NCI-H1694 treated with DMSO at 0.1 percent for 48 hours (cell line): ENCODE measurements around the gene RBM19.

Experiments
- DNase-seq: peaks from one replicate; lab custom pipeline; 2025; lab: John Stamatoyannopoulos, UW

The RBM19 gene

DNA sequence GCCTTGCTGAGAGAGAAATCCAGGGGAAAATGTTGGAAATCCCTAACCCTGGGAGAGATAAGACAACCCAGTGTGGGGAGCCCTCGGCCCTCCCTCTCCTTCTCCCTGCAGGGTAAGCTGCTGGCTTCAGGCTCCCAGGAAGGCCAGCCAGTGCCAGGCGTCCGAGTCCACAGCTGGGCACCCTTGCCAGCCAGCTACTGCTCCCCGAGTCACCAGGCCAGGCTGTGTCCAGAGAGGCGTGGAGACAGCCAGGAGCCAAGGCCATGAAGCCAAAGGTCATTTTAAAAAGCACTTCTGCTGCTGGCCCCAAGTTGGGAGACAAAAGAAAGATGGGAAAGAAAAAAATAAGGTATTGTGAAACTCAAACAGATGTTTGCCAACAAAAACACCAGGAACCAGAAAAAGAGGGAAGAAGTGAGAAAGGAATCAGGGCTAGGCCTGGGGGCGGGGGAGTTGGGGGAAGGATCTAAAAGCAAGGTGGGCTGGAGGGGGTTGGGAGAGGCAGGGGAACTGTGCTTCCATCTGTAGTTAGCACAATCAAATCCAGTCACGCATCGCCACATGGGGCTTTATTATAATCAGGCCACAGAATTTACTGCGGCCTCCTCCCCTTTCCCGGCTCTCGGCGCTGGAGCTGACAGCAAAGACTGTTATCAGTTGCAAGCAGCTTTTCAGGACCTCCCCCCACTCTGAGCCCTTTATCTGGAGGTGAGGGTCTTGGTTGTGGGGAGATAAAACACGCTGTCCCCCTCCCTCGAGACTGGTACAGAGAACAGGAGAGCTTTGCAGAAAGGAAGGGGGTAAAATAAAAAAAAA lies 33.5 kb downstream of the RBM19 start:
- no peak for DNase-seq

DNA sequence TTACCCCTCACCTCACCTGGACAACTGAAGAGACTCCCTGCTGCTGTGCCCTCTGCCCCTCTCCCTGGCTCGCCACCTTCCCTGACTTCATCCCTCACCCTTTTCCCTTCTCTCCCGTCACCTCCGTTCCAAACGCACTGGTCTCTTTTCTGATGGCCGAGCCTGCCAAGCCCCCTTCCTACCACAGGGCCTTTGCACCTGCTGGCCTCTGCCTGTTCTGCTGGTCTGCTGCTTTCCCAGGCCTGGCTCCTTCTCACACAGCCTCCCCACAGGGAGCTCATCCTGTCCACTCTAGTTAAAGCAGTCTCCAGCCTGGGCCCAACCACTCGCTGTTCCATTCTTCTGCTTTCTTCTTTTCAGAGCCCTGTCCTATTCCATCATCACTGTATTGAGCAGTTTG lies 34.6 kb downstream of the RBM19 start:
- no peak for DNase-seq

DNA sequence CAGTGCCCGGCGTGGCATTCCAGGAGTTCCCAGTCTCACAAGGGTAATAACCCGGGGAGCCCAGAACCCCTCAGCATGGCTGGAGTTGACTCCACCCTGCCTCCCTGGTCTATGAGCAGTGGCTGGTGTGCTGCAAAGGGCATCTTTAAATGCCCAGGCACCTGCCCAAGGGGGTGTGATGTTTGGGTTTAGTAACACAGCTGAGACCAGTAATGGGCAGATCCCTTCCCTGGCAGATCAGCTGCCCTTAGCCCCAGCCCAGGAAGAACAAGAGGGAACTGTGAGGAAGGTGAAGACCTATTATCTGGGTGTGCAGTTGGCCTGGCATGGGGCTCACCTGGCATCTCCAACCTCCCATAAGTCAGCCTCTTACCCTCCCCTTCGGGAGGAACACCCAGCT lies 35.9 kb downstream of the RBM19 start:
- no peak for DNase-seq

- no peak for DNase-seq
Measured at GRCh38 chr12:113929312-113929989, 36.7 kb downstream of the RBM19 start.

- DNase-seq, result no peak
Measured at GRCh38 chr12:113926788-113927187, 39.3 kb downstream of the RBM19 start.

DNA sequence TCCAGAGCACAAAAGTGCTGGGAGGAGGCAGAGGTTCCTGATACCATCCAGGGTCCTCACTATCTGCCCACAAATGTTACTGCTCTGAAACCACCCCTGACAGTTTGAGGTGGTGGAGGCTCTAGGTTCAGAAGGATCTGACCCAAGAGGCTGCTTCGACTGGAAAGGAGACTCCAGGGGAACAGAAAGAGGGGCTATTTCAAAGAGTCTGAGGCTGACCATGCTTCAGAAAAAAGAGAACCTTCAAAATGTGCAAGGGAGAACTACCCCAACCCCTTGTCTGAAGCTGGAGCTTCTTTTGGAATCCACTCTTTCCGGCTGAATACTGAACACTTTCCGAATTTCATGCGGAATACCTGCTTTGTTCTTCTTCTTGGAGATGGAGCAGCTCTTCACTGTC lies 41.8 kb downstream of the RBM19 start:
- no peak for DNase-seq

DNA sequence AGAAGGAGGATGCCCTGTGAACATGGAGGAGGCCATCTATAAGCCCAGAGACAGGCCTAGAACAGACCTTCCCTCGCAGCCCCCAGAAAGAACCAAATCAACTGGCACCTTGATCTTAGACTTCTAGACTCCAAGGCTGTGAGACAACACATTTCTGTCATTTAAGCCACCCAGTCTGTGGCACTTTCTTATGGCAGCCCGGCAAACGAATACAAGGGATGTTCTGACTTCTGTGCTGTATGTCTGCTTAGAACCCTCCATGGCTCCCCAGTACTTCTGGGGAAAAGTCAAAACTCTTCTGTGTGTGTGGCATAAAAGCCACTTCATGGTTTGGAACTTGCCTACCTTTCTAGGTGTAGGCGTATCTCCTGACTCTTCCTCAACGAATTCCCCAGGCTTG lies 42.9 kb downstream of the RBM19 start:
- no peak for DNase-seq

DNA sequence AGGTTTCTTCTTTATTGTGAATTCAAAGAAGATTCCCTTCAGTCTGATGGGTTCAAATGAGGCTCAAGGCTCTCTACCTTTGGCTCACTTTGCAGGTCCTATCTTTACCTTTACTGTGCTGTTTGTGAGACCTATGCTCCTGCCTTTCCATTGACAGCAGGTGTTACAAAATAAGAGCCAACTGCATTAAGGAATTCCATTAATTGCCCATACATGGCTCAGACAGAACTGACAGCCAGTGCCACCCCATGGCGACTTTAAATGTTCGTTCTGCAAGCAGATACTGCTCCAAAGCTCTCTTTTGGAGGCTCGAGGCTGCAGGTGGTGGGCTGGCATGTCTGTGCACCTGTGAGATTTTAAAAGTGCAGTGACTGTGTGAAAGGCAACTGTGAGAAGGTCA lies 44.7 kb downstream of the RBM19 start:
- no peak for DNase-seq

DNA sequence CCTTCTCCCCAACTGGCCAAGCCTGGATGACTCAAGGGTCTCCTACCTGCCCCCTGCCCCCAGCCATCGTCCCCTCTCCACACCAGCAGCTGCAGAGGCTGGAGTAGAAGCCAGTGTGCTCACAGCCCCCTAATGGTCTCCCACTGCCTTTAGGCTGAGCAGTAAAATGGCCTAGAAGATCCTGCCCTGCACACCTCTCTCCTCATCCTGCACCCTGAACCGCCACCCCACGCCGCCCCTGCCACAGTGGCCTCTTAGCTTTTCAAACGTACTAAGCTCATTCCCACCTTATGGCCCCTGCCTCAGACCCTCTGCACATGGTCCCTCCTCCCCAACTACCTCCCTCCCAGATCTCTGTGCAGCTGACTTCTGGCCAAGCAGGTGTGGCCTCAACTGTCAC lies 46.3 kb downstream of the RBM19 start:
- DNase-seq, result no peak

- DNase-seq, result no peak
Measured at GRCh38 chr12:113918306-113918705, 47.8 kb downstream of the RBM19 start.

GRCh38 chr12:113917393-113917792 lies 48.7 kb downstream of the RBM19 start:
- DNase-seq, result no peak

GRCh38 chr12:113914806-113915205 lies 51.3 kb downstream of the RBM19 start:
- no peak for DNase-seq

DNA sequence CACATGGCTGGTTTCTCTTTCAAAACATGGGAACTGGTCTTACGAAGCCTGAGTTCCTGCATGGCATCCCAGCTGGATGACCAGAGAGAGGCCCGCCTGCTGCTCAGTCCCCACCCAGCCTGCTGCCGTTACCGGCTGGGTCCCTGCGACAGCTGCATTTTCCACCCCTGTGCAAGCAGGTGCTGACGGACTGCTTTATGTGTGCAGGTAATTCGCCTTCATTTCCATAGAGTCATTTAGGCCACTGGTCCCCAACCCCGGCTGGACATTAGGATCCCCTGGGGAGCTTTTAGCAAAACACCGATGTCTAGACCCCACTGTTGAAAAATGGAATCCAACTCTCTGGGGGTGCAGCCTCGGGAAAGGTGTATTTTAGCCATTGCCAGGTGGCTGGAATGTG lies 51.9 kb downstream of the RBM19 start:
- no peak for DNase-seq

GRCh38 chr12:113912760-113913329 lies 53.3 kb downstream of the RBM19 start:
- DNase-seq, result peak; percentile 37

GRCh38 chr12:113911971-113912759 lies 54.0 kb downstream of the RBM19 start:
- DNase-seq, result no peak

DNA sequence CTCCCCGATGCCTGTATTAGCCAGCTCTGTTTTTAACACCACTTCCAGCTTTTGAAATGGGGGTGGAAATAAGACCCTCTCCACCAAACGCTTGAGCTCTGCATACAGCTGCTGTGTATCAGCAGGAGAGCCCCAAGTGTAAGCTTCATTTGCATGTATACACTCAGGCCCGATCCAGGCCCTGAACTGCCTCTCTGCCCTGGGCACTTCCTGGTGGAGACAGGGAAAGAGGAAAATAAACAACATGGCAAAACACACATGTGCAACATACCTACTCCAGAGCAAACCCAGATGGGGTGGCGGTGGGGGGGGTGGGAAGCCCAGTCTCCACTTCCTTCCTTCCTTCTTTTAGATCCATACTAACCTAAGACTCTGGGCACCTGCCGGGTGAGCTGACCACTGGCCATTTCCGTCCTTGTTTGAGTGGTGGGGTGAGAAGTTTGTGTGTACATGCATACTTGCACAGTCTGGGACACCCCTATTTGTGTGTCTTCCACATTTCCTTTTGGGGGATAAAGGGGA lies 55.3 kb downstream of the RBM19 start:
- no peak for DNase-seq

- DNase-seq, result no peak
Measured at GRCh38 chr12:113909776-113910420, 56.2 kb downstream of the RBM19 start.

DNA sequence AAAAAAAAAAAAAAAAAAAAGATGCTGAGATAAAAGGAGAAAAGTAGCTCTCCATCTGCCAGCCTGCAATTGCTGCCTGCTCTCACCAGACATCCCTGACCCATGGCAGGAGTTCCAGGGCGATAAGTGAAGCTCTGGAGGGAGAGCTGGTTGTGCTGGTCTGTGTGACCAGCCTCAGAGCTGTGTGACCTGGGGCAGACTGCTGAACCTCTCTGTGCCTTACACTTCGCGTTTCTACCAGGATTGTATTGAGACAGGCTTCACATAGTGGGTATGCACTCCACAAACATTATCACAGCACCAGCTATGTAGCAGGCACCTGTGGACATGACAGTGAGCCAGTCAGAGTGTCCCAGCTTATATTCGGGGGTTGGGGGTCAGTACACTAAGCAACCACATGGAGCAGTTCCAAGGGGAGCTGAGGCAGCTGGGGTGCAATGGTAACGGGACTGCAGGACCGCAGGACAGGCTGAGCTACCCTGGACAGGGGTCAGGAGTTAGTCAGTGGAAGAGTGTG lies 57.5 kb downstream of the RBM19 start:
- DNase-seq, result no peak

DNA sequence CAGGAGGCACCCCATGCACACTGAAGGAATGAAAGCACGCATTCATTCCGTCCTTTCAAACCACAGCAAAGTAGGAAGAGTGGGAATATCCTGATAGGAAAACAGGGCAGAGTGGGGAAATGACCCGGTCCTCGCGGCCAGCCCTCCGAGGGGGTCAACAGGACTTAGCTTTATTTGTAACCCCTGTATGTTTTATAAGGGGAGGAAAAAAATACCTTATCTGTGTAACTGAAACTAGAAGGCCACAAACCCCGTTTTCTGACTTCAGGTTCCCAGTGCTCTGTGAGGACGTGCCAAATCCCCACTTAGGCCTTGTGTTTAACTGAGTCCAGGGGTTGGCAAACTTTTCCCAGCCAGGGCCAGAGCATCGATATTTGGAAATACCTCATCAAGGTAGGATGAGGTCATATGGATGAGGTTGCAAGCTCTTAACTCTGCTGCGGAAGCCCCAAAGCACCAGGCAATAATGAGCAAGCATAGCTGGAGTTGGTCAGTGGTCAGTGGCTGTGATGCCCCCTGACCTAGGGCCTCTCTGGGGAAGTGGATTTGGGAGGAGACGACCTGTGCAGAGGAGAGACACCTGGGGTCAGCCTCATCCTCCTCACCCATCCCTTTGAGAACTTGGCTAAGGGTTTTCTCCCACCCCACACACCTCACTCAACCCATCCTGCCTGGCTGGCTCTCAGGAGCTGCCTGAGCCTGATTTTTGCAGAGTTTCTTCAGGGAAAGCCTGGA lies 58.5 kb downstream of the RBM19 start:
- DNase-seq, result no peak

- DNase-seq, result no peak
Measured at GRCh38 chr12:113906411-113907200, 59.5 kb downstream of the RBM19 start.
